ENCODE results near the gene IL1RAPL1. TPM values are rescaled to one million over a fixed set of nuclear protein-coding genes. Genes with fewer than 3 reads are reported as not detected.
A peak's percentile ranks its signal among the peaks of the same experiment; 100 is the strongest.

The IL1RAPL1 gene
- total RNA-seq, 1 donor from 2014 or later = 0.16 TPM

DNA sequence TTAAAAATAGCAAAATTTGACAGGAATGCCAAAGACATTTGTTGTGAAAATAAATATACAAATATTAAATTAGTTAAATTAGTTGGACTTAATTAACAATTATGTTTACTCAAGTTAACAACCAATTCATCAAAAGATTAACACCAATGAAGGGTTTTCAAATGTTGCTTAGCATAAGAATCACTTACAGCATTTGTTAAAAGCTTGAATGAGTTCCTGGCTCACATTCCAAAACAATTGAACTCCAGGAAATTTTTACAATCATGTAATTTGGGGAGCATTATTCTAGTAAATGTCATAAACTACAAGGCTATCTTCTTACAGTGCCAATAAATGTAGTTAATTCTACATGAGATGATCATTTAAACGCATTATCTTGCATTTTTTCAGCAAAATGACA is 1378.4 kb downstream of the IL1RAPL1 start:
- Mint-ChIP-seq H3K27ac (ENCODE audit: unreplicated experiment) (no peak overlapping the region), H3K9me3 (ENCODE audit: unreplicated experiment) (no peaks in the 10 kb centered on the region), H3K36me3 (ENCODE audit: low read depth, unreplicated experiment) (no peaks in the 10 kb centered on the region), H3K4me3 (ENCODE audit: unreplicated experiment) (no peak overlapping the region), H3K27me3 (ENCODE audit: low read depth, unreplicated experiment) (no peaks in the 10 kb centered on the region), H3K4me1 (ENCODE audit: low read depth, unreplicated experiment) (no peaks in the 10 kb centered on the region)
- no peak overlapping the region for H3K4me3 ChIP-seq (ENCODE audit: insufficient read depth, low read depth, low read length)
- no peaks in the 10 kb centered on the region for H3K36me3 ChIP-seq (ENCODE audit: insufficient read depth, low read length)
- no peaks in the 10 kb centered on the region for H3K79me2 ChIP-seq (ENCODE audit: insufficient read depth, low read length)
- no peak for FAIRE-seq
- H3K9ac ChIP-seq (ENCODE audit: low read length) = no peak overlapping the region
- H2AFZ ChIP-seq (ENCODE audit: low read depth, low read length) = no peak overlapping the region
- no peak for DNase-seq (ENCODE audit: low read depth)
- no peaks in the 10 kb centered on the region for H3K9me3 ChIP-seq (ENCODE audit: insufficient read depth, low read depth, low read length)
- no peaks in the 10 kb centered on the region for H3K27me3 ChIP-seq (ENCODE audit: insufficient read depth, low read length)
- no peak for TF ChIP-seq EZH2 (IDR thresholded peaks at IDR 0.05; ENCODE audit: insufficient read depth, low read length)
- TF ChIP-seq, protein P1, sequence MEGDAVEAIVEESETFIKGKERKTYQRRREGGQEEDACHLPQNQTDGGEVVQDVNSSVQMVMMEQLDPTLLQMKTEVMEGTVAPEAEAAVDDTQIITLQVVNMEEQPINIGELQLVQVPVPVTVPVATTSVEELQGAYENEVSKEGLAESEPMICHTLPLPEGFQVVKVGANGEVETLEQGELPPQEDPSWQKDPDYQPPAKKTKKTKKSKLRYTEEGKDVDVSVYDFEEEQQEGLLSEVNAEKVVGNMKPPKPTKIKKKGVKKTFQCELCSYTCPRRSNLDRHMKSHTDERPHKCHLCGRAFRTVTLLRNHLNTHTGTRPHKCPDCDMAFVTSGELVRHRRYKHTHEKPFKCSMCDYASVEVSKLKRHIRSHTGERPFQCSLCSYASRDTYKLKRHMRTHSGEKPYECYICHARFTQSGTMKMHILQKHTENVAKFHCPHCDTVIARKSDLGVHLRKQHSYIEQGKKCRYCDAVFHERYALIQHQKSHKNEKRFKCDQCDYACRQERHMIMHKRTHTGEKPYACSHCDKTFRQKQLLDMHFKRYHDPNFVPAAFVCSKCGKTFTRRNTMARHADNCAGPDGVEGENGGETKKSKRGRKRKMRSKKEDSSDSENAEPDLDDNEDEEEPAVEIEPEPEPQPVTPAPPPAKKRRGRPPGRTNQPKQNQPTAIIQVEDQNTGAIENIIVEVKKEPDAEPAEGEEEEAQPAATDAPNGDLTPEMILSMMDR (IDR thresholded peaks at IDR 0.05; ENCODE audit: insufficient read depth, low read depth, low read length) = no peak
- no peaks in the 10 kb centered on the region for H3K4me1 ChIP-seq (ENCODE audit: insufficient read depth, low read length)
- H4K20me1 ChIP-seq (ENCODE audit: insufficient read depth, low read length) = no peaks in the 10 kb centered on the region
- H3K27ac ChIP-seq (ENCODE audit: low read depth, low read length) = no peak overlapping the region
- no peak overlapping the region for H3K4me2 ChIP-seq (ENCODE audit: low read length)

DNA sequence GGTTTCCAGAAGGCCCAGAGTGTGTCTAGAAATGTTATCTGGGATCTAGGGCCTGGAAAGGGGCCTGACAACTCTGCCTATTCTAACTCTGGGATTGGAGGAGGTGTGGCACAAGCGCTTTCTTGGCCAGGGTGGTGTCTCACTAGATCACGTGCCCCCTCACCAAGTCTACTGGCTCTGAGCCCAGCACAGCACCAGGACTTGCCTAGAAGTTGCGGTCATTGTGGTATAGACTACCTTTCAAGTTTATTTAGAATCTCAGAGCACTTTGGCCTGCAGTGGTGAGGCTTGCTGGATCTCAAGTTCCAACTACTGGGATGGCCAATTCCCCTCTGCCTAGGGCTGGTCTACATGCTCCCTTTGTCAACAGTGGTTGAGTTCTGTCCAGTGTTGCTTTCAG is 1404.8 kb downstream of the IL1RAPL1 start:
- H3K4me2 ChIP-seq (ENCODE audit: low read length) = no peak overlapping the region
- no peak overlapping the region for H2AFZ ChIP-seq (ENCODE audit: low read depth, low read length)
- H3K27ac ChIP-seq (ENCODE audit: low read depth, low read length) = no peak overlapping the region
- no peak overlapping the region for H3K9ac ChIP-seq (ENCODE audit: low read length)
- H4K20me1 ChIP-seq (ENCODE audit: insufficient read depth, low read length) = no peaks in the 10 kb centered on the region
- Mint-ChIP-seq H3K4me3 (ENCODE audit: unreplicated experiment) (no peak overlapping the region), H3K4me1 (ENCODE audit: low read depth, unreplicated experiment) (no peaks in the 10 kb centered on the region), H3K9me3 (ENCODE audit: unreplicated experiment) (no peaks in the 10 kb centered on the region), H3K27ac (ENCODE audit: unreplicated experiment) (no peak overlapping the region), H3K27me3 (ENCODE audit: low read depth, unreplicated experiment) (no peaks in the 10 kb centered on the region), H3K36me3 (ENCODE audit: low read depth, unreplicated experiment) (no peaks in the 10 kb centered on the region)
- no peak overlapping the region for H3K4me3 ChIP-seq (ENCODE audit: insufficient read depth, low read depth, low read length)
- FAIRE-seq (peak; percentile 67), DNase-seq (ENCODE audit: low read depth) (no peak)
- H3K36me3 ChIP-seq (ENCODE audit: insufficient read depth, low read length) = no peaks in the 10 kb centered on the region
- H3K4me1 ChIP-seq (ENCODE audit: insufficient read depth, low read length) = no peaks in the 10 kb centered on the region
- H3K79me2 ChIP-seq (ENCODE audit: insufficient read depth, low read length) = no peaks in the 10 kb centered on the region
- TF ChIP-seq EZH2 (IDR thresholded peaks at IDR 0.05; ENCODE audit: insufficient read depth, low read length) = no peak
- TF ChIP-seq, protein P1 (IDR thresholded peaks at IDR 0.05; ENCODE audit: insufficient read depth, low read depth, low read length) = no peak
- H3K9me3 ChIP-seq (ENCODE audit: insufficient read depth, low read depth, low read length) = no peaks in the 10 kb centered on the region
- H3K27me3 ChIP-seq (ENCODE audit: insufficient read depth, low read length) = no peaks in the 10 kb centered on the region

DNA sequence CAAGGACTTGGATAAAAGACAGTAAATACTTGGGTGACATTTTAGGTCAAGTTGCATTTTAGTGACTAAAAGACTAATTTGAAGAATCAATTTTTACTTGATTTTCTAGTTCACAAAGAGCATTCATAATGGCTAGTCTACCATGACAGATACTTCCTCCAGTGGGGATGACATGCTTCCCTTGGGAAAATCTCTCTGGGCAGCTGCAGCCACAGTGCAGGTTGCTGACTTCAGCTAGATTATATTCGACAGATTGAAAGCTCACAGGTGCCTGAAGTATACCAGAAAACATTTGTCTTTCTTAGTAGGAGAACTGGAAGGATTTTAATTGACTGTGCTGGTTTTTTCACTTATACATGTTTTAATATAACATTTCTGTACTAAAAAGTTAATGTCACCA is 1418.6 kb downstream of the IL1RAPL1 start:
- H3K27ac Mint-ChIP-seq (ENCODE audit: unreplicated experiment) = no peak overlapping the region
- no peaks in the 10 kb centered on the region for H3K27me3 ChIP-seq (ENCODE audit: insufficient read depth, low read length)
- no peak overlapping the region for H3K27ac ChIP-seq (ENCODE audit: low read depth, low read length)
- H2AFZ ChIP-seq (ENCODE audit: low read depth, low read length) = no peak overlapping the region
- no peaks in the 10 kb centered on the region for H3K36me3 Mint-ChIP-seq (ENCODE audit: low read depth, unreplicated experiment)
- no peak overlapping the region for H3K4me3 ChIP-seq (ENCODE audit: insufficient read depth, low read depth, low read length)
- no peak overlapping the region for H3K9ac ChIP-seq (ENCODE audit: low read length)
- no peak overlapping the region for H3K4me2 ChIP-seq (ENCODE audit: low read length)
- no peaks in the 10 kb centered on the region for H3K9me3 ChIP-seq (ENCODE audit: insufficient read depth, low read depth, low read length)
- H4K20me1 ChIP-seq (ENCODE audit: insufficient read depth, low read length) = no peaks in the 10 kb centered on the region
- H3K27me3 Mint-ChIP-seq (ENCODE audit: low read depth, unreplicated experiment) = no peaks in the 10 kb centered on the region
- no peak overlapping the region for H3K4me3 Mint-ChIP-seq (ENCODE audit: unreplicated experiment)
- DNase-seq (ENCODE audit: low read depth) (no peak), FAIRE-seq (no peak)
- no peaks in the 10 kb centered on the region for H3K79me2 ChIP-seq (ENCODE audit: insufficient read depth, low read length)
- TF ChIP-seq, protein P1 (IDR thresholded peaks at IDR 0.05; ENCODE audit: insufficient read depth, low read depth, low read length) = no peak
- no peak for TF ChIP-seq EZH2 (IDR thresholded peaks at IDR 0.05; ENCODE audit: insufficient read depth, low read length)
- no peaks in the 10 kb centered on the region for H3K36me3 ChIP-seq (ENCODE audit: insufficient read depth, low read length)
- H3K4me1 Mint-ChIP-seq (ENCODE audit: low read depth, unreplicated experiment) = no peaks in the 10 kb centered on the region
- H3K4me1 ChIP-seq (ENCODE audit: insufficient read depth, low read length) = no peaks in the 10 kb centered on the region
- no peaks in the 10 kb centered on the region for H3K9me3 Mint-ChIP-seq (ENCODE audit: unreplicated experiment)

Small RNA genes within 50 kb of the gene (microRNA-seq; reads per million reads assigned to microRNA genes)
- gene MIR4666B = not detected
